ENCODE data around the gene TSHZ2.

The TSHZ2 gene

DNA sequence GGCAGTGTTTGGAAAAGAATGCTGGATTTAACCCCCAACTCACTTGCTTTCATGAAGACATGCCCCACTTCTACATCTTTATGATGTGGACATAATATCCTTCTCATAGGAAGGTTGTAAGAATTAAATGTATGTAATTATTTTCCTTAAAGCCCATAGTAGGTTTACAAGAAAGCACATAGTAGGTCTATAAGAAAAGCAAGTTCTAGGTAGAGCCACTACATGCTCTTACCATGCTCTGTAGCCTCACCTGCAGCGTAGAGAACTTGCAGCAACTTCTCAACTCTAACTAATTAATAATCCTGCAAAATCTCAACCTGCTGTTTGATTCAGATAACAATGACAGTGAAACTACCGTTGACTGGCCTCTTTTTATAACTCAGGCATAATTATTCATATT is 288.4 kb downstream of the TSHZ2 start:
- no peak for DNase-seq

DNA sequence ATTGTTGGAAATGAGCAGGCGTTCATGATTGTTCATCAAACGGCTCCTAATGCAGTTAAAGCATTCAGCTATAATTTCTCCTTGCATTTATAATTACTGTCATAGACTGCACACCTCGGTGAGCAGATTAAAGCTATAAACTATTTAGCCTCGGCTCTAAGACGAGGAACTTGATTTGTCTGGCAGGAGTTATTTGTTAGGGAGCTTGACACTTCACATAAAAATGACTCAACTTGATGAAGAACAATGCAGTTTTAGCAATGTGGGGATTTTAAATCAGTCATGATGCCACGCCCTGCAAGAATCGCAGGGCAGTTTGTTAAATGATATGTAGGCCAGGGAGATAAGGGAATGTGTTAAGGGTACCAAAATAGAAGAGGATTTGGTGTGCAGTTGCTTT is 290.2 kb downstream of the TSHZ2 start:
- DNase-seq = no peak

DNA sequence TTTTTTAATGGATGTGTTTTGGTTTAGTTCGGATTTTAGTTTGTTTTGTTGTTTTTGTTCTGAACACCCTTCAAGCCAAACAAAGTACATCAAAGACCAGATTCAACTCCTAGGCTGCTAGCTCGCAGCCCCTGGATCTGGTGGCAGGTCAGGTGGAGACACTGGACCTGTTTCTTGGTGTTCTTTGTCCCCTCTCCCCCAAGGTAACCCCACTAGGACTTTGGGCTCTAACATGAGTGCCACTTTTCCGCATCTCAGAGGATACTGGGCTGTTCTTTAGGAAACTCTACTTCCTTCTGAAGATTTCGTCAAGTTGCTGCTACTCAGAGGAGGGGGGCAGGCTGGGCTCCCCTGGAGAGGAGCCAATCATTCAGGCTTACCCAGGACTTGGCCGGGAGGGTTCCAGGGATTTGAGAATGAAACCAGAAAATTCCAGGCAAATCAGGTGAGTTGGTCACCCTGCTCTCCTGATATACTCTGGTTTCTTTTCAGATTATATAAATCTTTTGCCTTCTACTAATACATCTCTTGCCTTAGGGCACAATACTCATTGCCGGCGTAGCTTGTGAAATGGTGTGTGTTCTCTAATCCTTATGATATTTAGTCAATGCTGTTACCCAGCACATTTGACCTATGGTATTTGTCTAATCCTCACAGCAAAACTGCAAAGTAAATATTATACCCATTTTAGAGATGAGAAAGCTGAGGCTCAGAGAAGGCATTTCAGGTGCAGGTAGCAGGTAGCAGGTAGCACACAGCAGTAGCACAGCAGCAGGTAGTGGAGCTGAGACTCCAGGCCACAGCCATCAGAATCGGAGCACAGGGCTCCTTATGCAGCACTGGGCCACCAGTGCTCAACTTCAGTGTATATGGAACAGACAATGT is 291.6 kb downstream of the TSHZ2 start:
- no peak for DNase-seq

DNA sequence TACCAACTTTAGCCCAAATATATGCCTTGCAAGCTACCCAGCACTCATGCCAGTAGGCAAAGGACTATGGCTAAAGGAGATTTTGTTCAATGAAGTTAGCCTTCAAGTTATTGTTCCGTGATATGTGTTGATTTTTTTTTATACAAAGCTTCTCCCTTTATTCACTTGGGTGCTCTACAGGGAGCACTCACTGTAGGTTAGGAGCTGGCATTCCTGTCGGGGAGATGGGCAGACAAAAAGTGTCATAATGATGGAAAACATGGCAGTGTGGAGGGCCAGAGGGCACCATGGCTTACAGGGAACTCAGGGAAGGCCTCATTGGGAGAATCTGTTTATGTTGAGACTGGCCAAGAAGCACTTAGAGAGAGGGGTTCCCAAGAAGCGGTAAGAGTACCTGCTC is 292.4 kb downstream of the TSHZ2 start:
- DNase-seq = no peak

DNA sequence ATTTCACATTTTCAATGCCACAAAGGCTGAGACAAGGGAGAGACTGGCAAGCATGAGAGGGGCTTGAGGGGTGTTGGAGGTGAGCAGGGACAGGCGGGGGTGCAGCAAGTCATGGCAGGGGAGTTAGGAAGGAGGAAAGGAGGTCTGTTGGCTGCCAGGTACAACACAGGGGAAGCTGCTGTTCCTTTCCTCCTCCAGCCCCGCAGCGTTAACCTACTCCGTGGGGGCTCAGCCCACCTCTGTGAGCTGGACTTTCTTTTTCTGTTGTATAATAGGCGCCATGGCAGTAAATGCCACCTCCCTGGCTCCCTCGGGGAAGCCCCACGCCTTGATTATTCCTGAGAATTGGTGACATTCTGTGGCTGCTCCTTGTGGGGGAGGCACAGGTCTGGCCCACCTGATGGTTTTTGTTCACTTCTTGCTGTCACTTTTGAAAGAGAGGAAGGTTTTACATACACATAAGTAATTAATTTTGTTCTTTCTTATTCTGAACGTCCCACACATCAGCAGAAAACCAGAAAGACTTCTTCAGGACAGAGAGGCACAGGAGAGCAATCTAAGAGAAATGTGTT is 293.2 kb downstream of the TSHZ2 start:
- DNase-seq = no peak

DNA sequence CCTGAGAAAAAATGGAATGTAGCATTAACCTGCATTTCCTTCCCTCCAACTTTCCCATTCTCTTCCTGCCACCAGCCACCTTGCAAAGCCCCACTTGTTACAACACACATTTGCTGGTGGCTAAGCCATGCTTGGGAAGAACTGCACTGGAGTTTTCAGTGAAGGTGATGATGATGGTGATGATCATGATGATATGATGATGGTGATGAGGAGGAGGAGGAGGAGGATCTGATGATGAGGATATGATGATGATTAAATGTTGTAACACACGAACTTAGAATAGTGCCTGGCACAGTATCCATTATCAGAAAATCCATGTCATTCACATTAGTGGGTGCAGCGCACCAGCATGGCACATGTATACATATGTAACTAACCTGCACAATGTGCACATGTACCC is 297.2 kb downstream of the TSHZ2 start:
- no peak for DNase-seq

DNA sequence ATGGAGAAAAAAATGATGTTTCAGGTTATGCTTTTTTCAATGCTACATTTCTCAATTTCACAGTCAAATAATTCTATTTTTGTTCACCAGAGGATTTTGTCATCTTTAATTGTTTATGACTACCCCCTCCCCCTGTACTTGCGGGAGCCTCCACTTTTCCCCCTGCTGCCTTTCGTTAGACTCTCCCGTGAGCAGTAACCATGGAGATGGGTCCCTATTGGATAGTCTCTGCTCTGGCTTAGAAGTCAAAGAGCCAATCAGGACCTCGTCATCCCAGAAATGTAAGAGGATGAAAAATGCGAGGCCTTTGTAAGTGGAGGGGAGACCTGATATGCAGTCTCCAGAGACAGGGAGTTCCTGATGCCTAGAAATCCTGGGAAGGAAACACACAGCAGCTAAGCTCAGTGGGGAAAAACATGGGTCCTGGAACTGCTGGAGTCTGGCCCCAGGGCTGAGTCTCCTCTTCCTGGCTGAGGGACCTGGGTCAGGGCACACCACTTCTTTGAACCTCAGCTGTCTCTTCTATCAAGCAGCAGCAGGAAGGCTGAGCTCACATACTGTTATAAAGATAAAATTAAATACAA is 298.7 kb downstream of the TSHZ2 start:
- no peak for DNase-seq

DNA sequence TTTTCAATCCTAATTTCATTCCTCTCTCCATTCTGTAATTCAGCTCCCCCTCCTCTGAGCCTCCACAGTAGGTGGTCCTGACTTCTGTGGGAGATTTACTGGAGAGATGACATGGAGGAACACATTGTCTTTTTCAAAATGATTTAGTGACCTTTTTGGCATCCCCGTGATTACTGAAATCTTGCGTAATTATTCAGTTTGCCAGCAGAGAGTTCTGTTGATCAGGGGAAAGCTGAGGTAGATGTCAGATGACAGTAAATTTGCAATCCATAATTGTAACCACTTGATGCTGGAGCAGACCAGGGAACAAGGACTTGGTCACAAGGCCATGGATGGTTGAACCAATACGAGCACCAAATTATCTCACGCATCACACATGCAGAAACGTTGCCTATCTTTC is 302.2 kb downstream of the TSHZ2 start:
- DNase-seq = no peak

DNA sequence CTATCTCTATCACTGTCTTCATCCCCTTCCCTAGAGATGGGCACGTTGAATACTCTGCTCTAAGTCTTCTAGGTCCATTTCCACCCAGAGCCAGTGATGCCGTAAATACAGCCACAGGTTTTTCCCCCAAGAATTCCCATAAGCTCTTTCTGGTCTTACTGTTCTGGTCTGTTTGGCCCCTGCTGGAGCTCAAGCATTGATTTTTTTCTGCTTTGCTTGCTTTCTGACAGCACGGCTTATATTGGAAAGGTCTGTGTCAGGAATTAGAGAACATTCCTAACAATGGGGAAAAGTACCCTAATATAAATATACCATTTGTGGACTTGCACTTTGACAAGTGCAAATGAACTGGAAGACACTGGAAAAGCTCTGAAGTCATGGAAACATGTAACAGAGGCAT is 302.6 kb downstream of the TSHZ2 start:
- DNase-seq = no peak

DNA sequence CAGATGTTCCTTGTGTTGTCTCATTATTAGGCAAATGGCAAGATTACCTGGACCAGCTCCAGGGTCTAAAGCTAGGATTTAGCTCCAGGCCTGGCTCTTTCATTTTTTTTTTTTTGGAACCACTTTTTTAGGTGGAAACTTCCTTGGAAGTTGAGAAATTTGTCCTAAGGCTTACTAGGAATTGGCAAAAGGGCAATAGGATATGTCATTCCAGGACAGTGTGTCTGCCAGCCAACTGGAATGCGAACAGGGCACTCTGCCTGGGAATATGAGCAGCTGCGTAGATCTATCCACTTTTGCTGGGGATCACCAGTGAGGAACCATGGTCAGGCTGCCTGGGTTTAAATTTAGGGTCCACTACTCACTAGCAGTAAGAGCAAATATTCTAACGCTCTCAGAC is 304.0 kb downstream of the TSHZ2 start:
- DNase-seq = no peak

DNA sequence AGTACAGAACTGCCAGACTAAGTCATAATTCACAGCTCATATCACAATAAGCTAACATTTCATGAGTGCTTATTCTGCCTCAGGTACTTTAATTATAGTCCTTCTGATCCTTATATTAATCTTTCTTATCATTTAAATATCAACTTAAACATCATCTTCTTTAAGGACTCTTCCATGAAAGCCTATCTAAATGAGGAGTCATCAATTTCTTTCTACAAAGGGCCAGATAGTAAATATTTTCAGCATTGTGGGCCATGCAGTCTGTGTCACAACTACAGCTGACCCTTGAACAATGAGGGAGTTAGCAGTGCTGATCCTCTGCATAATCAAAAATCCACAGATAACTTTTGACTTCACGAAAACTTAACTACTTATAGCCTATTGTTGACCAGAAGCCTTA is 306.4 kb downstream of the TSHZ2 start:
- no peak for DNase-seq

DNA sequence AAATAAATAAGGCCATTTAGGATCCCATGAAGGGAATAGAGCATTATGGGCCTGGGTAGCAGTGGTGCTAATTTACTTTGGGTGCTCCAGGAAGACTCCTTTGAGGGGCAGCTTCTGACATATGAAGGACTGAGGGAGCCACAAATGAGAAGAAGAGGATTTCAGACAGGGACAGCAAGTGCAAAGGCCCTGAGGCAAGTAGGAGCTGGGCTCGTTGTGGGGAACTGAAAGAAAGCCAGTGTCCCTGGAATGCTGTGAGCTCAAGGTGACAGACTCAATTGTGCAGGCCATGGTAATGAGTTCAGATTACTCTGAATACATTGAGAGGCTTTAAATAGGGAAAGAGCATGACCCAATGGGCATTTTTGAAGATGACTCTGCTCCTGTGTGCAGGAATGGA is 307.6 kb downstream of the TSHZ2 start:
- no peak for DNase-seq

DNA sequence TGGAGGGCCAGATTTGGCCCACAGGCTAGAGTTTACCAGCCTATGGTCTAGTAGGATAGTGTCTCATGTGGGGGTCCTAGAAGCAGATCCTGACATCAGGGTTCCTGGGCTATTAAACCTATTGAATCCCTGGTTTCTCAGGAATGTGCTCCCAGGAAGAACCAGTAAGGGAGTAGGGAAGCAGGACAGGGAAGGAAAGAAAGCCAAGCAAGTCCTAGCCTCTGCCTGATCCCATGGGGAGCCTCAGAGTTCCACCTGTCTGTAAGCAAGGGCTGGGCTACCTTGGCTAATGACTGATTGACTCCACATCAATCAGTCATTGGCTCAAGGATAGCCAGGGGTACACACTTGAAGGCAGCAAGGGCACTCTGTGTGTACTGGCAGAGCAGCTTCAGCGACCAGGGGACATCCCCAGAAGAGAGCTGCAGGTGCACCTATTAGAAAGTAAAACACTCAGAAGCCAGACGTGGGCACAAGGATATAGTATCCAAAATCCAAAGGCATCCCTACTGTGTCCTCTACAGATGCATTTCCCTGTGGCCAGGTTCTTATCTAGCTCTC is 309.5 kb downstream of the TSHZ2 start:
- no peak for DNase-seq

DNA sequence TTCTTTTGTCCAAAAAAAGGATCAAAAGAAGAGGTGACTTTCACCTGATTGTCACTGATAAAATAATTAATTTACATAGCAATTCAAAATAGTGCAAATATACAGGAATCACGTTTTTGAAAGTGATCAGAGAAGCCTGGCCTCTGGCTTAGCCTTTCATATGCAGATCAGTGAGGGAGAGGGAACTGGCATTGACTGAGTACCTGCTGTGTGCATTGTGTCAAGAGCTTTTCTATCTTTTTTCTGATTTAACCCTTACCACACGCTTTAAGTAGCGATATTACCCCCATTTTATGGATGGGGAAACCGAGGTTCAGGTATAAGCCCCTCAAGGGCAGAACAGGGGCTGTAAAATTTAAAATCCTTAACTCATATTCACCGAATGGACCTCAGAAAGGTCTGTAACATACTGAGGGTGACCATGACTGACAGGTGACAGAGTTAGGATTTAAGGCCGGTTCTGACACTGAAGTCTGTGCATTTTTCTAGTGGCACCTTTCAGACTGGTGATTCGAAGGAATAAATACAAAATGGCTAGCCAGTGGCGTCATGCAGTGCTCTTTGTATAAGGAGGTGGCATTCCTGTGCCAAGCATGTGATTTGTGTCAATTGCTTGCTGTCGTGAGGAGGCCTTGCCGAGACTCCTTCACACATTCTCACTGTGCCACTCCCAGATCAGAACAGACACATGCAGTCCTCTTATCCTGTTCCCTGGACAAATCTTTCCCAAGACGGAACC is 310.2 kb downstream of the TSHZ2 start:
- DNase-seq = no peak

DNA sequence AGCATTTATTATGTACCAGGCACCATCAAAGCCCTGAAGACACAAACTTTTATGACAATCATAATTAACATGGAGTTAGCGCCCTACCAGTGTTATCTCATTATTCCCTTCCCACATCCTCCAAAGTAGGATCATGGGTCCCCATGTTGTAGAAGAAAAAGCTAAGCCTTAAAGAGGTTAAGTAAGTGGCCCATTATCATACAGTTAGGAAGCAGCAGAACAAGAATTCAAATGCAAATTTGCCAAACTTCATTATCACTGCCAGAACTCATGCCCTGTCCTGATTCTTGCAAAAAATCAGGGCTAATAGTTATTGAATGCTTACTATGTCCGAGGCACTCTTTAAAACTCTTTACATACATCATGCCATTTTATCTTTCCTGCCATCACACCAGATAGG is 310.9 kb downstream of the TSHZ2 start:
- DNase-seq = no peak

DNA sequence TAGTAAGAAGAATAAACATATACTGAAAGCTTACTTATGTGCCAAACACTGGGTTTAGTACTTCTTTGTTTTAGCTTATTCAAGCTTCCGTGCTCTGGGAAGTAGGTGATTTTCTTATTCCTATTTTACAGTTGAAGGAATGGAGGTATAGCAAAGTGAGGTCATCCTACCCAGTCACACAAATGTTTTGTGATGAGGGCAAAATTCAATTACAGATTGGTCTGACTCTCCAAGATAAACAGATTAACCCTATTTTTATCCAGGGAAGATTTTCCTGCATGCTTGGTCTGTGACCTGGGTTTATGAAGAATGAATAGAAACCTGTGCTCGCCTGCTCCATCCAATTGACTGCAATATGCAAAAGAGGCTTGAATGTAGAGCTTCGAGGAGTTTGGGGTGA is 311.4 kb downstream of the TSHZ2 start:
- DNase-seq = no peak

DNA sequence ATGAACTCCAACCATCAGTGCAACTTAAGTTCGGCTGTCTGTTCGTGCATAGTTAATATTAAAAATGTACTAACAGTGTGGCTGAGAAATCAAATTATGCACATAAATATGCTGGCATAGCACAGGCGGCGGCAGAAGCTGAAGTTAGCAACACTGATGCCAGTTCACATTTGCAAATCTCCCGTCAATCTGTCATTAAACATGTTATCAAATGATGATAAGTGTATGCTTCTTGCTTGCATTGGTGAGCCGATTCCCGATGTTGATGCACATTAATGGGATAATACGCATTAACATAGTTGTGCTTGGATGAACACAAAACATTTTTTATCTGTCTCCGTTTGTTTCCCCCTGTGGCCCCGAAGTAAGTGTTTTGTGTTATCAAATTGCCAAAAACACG is 312.1 kb downstream of the TSHZ2 start:
- DNase-seq = no peak

DNA sequence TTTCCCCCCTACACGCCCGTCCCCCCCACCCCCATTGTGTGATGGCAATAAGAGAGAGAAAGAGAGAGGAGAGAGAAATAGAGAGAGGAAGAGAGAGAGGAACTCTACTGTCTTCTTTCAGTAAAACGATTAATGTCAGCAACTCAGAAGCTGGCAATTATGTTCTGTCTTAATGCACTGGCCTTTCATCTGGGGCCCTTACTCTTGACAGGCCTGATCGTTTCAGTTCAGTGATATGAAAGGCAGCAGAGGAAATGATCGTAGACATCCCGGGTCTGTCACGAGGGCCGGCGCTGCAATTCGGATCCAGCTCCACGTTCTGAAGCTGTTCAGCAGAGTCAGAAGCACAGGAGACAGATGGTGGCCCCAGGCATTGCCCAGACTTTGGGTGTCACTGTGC is 312.5 kb downstream of the TSHZ2 start:
- no peak for DNase-seq

DNA sequence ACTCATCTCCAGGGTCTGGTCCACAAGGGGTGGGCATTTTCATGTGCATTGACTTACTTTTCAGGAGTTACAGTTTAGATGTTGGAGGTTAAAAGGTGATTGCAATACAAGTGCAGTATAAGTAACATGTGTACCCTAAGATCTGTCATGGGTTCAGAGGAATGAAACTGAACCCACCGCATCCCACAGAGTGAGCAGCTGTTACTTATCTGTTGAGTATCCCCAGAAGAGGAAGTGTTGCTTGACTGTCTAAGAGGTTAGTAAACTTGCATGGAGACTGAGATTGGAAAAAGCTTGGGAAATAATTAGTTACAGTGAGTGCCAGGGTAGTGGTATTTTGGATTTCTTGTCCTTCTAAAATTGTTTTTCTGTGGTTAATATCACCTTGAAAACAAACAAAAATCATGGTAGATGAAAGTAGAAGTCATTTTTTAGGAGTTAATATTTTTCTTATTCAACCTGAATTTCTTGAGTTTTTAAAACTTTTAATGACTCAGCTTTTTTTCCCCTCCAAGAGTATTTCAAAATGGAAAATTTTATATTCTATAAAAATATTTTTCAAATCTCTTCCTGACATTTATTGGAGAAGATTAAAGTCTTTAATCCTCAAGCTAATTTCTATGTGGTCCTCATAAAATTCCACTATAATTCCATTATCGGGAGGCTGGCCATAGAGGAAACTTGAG is 315.3 kb downstream of the TSHZ2 start:
- DNase-seq = no peak

DNA sequence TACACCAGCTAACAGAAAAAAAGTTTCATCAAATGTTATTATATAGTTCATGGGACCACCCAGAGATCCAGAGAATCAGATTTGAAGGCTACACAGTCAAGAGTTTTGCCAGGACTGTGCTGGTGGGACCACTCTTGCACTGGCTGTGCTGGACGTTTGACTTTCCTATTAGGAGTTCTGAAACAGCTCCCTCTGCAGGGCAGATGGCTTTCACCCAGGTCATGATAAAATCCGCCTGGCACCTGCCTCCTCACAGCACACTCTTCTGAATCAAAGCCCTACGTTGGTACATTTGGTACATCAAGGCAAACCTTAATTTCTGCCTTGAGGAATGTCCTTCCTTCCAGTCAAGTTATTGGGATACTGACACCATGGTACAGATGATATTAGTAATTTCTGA is 319.4 kb downstream of the TSHZ2 start:
- no peak for DNase-seq

DNA sequence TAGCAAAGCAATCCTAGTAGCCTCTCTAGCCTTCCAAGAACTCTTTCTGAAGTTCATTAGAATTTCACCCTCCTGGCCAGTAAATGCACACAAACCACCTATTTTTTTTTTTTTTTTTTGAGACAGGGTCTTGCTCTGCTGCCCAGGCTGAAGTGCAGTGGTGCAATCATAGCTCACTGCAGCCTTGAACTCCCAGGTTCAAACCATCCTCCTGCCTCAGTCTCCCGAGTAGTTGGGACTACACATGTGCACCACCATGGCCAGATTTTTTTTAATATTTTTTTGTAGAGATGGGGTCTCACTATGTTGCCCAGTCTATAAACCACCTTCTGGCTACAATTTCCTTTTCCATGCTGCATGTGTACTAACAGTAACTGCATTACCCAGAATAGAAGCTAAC is 320.2 kb downstream of the TSHZ2 start:
- no peak for DNase-seq

DNA sequence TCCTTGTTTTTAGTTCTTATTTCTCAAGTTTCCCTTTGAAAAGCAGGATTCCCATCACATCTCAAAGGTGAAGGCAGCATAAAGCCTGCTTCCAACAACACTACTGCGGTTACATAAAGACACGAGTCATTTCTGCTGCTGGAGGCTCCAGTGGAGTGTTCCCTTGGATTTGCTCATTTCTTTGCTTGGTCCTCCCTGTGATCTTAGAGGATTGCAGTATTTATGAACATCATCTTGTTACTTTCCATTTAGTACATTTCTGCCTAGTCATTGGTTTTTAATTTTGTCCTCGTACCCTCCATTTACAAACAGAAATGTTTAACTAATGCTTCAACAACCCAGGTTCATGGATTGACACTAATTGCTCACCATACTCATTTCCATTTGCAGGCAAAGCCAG is 322.6 kb downstream of the TSHZ2 start:
- DNase-seq = no peak

DNA sequence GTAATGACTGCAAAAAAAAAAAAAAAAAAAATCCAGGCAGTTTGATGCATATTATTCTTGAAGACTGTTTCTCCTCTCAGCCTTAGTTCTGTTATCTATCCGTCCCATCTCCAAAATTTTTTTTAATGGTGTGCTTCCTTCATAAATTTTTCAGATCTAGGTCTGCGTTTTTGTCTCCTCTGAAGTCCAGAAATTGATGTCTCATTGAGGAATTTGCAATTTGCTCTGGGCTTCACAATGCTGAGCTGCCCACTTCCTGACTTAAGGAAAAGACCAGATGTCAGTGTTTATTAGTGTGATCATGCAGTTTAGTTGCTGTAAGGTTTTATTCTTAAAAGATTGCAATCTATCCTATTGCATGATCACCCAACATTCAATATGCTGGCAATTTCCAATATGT is 323.9 kb downstream of the TSHZ2 start:
- DNase-seq = no peak
